Panc1 (cell line): ENCODE measurements around the gene CWF19L1. TPM values are rescaled to one million over a fixed set of nuclear protein-coding genes. Genes with fewer than 3 reads are reported as not detected.

Experiments used
- ATAC-seq: fragments of 200-7000 bp; cut with Tn5 transposase; 2 replicates; pipeline ENCODE4 v1.9.1; 2020; ENCODE audit warnings: mild to moderate bottlenecking, moderate library complexity
- BruUV-seq: library from RNA; stranded (reverse); fragments of 400-500 nt; replicated peaks from 2 replicates; lab custom pipeline; 2021; lab: Mats Ljungman, UMichigan
- CTCF ChIA-PET: fragments of 300-600 bp; sonication (Branson Sonifier 250); formaldehyde crosslinking; loops from one replicate; lab custom pipeline; 2022; ENCODE audit warnings: antibody characterized with exemption; lab: Charles Lee
- POLR2A ChIA-PET: fragments of 300-600 bp; sonication (Branson Sonifier 250); formaldehyde crosslinking; loops from one replicate; lab custom pipeline; 2022; ENCODE audit warnings: antibody characterized with exemption; lab: Charles Lee
- DNase-seq: peaks from one replicate; pipeline ENCODE4 v3.0.0-alpha.2; 2010; ENCODE audit warnings: low read depth, low spot score
- H3K27ac ChIP-seq: 2 replicates; pipeline ENCODE4 v1.5.1; 2011; ENCODE audit warnings: mild to moderate bottlenecking, low read length, inconsistent platforms
- H3K27me3 ChIP-seq: fragments of 200-500 bp; sonication (Bioruptor generic); 2 replicates; pipeline ENCODE4 v1.6.0; 2014; ENCODE audit warnings: low read length, inconsistent platforms; ENCODE audit not compliant: control insufficient read depth, insufficient read depth
- H3K36me3 ChIP-seq: fragments of 200-500 bp; sonication (Bioruptor generic); 2 replicates; pipeline ENCODE4 v1.5.1; 2014; ENCODE audit warnings: inconsistent platforms, mild to moderate bottlenecking, low read length, moderate library complexity; ENCODE audit not compliant: control insufficient read depth, insufficient read depth
- H3K4me1 ChIP-seq: 2 replicates; pipeline ENCODE4 v1.5.1; 2011; ENCODE audit warnings: inconsistent platforms, mild to moderate bottlenecking, low read length, moderate library complexity; ENCODE audit not compliant: control insufficient read depth, insufficient read depth
- H3K4me3 ChIP-seq, 2 experiments: 2 replicates each; pipeline ENCODE4 v1.5.1; 2011 to 2012; ENCODE audit warnings: low read depth in 2 of 2, low read length in 2 of 2, mild to moderate bottlenecking in 2 of 2, inconsistent platforms in 1 of 2, moderate library complexity in 1 of 2
- H3K9me3 ChIP-seq: fragments of 200-500 bp; sonication (Bioruptor generic); 2 replicates; pipeline ENCODE4 v1.5.1; 2014; ENCODE audit warnings: low read depth, mild to moderate bottlenecking, inconsistent platforms, low read length, moderate library complexity; ENCODE audit not compliant: control insufficient read depth, insufficient read depth
- CTCF ChIP-seq: fragments of 450-650 bp; IDR thresholded peaks from 2 replicates; pipeline ENCODE4 v1.5.1; 2017; ENCODE audit warnings: mild to moderate bottlenecking
- POLR2AphosphoS5 ChIP-seq: IDR thresholded peaks from 2 replicates; pipeline ENCODE4 v1.6.1; 2012; ENCODE audit warnings: mild to moderate bottlenecking, low read depth, low read length, moderate library complexity
- REST ChIP-seq, 2 experiments: IDR thresholded peaks; 2 replicates each; pipeline ENCODE4 v1.6.1; 2011 to 2012; ENCODE audit warnings: low read depth in 2 of 2, control low read depth in 1 of 2, low read length in 1 of 2, mild to moderate bottlenecking in 1 of 2, moderate library complexity in 1 of 2; ENCODE audit not compliant: insufficient read depth in 1 of 2
- SIN3A ChIP-seq: IDR thresholded peaks from 2 replicates; pipeline ENCODE4 v1.6.1; 2012; ENCODE audit warnings: low read depth, mild to moderate bottlenecking, low read length, moderate library complexity, borderline replicate concordance; ENCODE audit not compliant: insufficient read depth
- TCF7L2 ChIP-seq: IDR thresholded peaks from 2 replicates; pipeline ENCODE4 v1.6.1; 2011; ENCODE audit warnings: mild to moderate bottlenecking, low read depth, low read length, inconsistent platforms
- in situ Hi-C: cut with HindIII; loops from 2 replicates; pipeline ENCODE4 v1.10.0; 2016; ENCODE audit warnings: low sequenced_read_pairs, low pct_unique_long_range_greater_than_20kb
- intact Hi-C: fragments of 100-400 bp; cut with micrococcal nuclease; formaldehyde crosslinking; loops from one replicate; pipeline ENCODE4 v1.10.0; 2022; ENCODE audit not compliant: unreplicated experiment
- total RNA-seq: library from RNA; stranded (reverse); gene quantifications from one replicate; pipeline ENCODE4 v1.2.1, GENCODE V29; 2021; ENCODE audit not compliant: unreplicated experiment

CWF19L1 gene
- total RNA-seq, 1 experiment from 2014 or later = 33.4 TPM

- Histone ChIP-seq H3K4me3 (no peak overlapping the region), H3K4me1 (no peaks in the 10 kb centered on the region), H3K27ac (no peak overlapping the region), H3K9me3 (no peaks in the 10 kb centered on the region), H3K27me3 (no peaks in the 10 kb centered on the region), H3K36me3 (peaks cover 39% of the 10 kb centered on the region)
- intact Hi-C loops (no loop called here), in situ Hi-C loops (no loop called here)
- TF ChIP-seq POLR2AphosphoS5 = no peak
- no peak for TF ChIP-seq REST (IDR thresholded peaks at IDR 0.05; ENCODE audit: insufficient read depth in 1 of 2, low read depth in 2 of 2, low read length in 1 of 2)
- TF ChIP-seq SIN3A = no peak
- no peak for TF ChIP-seq CTCF
- no peak for TF ChIP-seq TCF7L2
- ChIA-PET POLR2A (no interaction called here), CTCF (interaction anchor here (0.5 kb wide), 1 partner anchor 46 kb away, joined by 3 read pairs; no protein-coding TSS in a partner anchor)
- no peak for DNase-seq
- BruUV-seq = no TSS peak
- ATAC-seq = no peak
Observed at GRCh38 chr10:100216006-100216405, 51.4 kb downstream of the CWF19L1 start.

GRCh38 chr10:100209303-100209702 is 58.1 kb downstream of the CWF19L1 start:
- H3K4me1 ChIP-seq = no peaks in the 10 kb centered on the region
- BruUV-seq = no TSS peak
- intact Hi-C loops (no loop called here), in situ Hi-C loops (no loop called here)
- ATAC-seq (no peak), DNase-seq (no peak)
- no peak overlapping the region for H3K4me3 ChIP-seq
- CTCF ChIA-PET = no interaction called here
- no peaks in the 10 kb centered on the region for H3K9me3 ChIP-seq
- peaks cover 31% of the 10 kb centered on the region for H3K36me3 ChIP-seq
- no peak overlapping the region for H3K27ac ChIP-seq
- POLR2A ChIA-PET = no interaction called here
- no peaks in the 10 kb centered on the region for H3K27me3 ChIP-seq
- TF ChIP-seq REST (IDR thresholded peaks at IDR 0.05; ENCODE audit: insufficient read depth in 1 of 2, low read depth in 2 of 2, low read length in 1 of 2) (no peak), SIN3A (no peak), TCF7L2 (no peak), CTCF (no peak), POLR2AphosphoS5 (no peak)
